ENCODE data around the gene DPYSL5.

DNA sequence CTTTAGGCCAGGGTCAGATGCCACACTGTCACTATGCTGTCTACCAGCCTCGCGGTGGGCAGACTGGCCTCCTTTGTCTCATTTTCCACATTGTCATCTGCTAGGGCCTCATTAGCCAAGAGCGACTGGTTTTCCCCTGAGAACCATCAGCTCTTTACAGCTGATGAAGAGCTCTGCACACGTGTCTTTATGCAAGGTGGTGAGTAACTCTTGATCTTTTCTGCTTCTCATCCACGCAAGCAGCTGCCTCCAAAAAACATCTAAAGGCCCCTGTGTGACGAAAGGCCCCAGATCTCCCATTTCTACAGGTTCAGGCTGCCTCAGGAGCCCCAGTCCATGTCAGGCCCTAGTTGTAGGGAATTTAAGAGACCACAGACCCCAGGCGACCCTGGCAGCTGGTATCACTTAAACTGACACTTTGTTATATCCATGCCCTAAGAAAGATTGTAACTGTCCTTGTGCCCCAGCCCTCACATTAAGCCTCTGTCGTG lies 52.9 kb downstream of the DPYSL5 start:
- TF ChIP-seq POLR2A (IDR thresholded peaks at IDR 0.05; ENCODE audit: control extremely low read depth in 1 of 2, low read depth in 2 of 2, low read length in 2 of 2) (no peak), SIRT6 (IDR thresholded peaks at IDR 0.05; ENCODE audit: low read length) (no peak), CTCF (IDR thresholded peaks at IDR 0.05; ENCODE audit: control extremely low read depth in 1 of 3, insufficient read depth in 1 of 3, low read depth in 1 of 3, low read length in 3 of 3) (no peak), EZH2 (IDR thresholded peaks at IDR 0.05; ENCODE audit: low read depth, low read length, severe bottlenecking) (no peak), RAD21 (IDR thresholded peaks at IDR 0.05 in 1 of 2, conservative IDR thresholded peaks at IDR 0.05 in 1 of 2; ENCODE audit: low read depth in 2 of 2, low read length in 2 of 2) (no peak), SP1 (IDR thresholded peaks at IDR 0.05; ENCODE audit: low read depth, low read length) (no peak)
